ENCODE measurements around the gene GTSE1. TPM values are rescaled to one million over a fixed set of nuclear protein-coding genes. Genes with fewer than 3 reads are reported as not detected.

Gene GTSE1
- total RNA-seq, 1 donor from 2014 or later: 0.99 TPM

GRCh38 chr22:46377525-46378425 is 81.1 kb downstream of the GTSE1 start:
- no peak for DNase-seq (ENCODE audit: low read depth in 2 of 2)

DNA sequence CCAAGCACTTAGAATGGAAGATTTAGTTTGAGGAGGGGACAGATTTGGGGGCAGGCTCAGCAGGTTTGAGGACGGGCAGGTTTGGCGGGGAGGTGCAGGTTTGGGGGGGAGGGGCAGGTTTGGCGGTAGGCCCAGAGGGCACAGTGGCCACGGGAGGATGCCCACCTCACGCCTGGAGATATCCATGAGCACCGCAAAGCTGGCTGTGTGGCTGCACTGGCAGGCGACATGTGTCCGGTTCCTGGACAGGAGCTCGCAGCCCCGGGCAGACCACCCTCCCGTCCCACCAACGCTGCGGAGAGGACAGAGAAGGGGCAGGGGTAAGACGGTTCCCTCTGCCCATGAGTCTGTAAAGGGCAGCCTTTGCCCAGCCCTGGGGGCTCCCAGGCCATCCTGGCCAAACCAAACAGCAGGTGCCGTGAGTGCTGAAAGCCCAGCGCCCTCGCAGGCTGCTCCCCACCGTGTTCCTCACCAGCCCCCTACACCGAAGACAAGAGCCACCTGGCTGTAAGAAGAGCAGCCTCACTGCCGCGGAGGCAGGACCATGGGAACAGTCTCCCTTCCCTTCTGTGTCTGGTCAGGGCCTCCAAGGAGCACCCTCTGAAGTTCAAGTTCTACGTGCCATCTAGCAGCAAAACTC is 81.9 kb downstream of the GTSE1 start:
- no peak for DNase-seq (ENCODE audit: low read depth in 2 of 2)

GRCh38 chr22:46379066-46379930 is 82.6 kb downstream of the GTSE1 start:
- no peak for DNase-seq (ENCODE audit: low read depth in 2 of 2)

GRCh38 chr22:46380069-46380468 is 83.4 kb downstream of the GTSE1 start:
- DNase-seq (ENCODE audit: low read depth in 2 of 2): no peak

Other genes with a start within 250 kb of the GTSE1 start
- gene PPARA, start 146.3 kb upstream of the GTSE1 start, total RNA-seq: 4.1 and 7.9 TPM in 2 replicates
- 8.7 and 9.2 TPM in 2 replicates for gene CDPF1, start 46.6 kb upstream of the GTSE1 start, total RNA-seq
- not detected in 2 replicates for gene PKDREJ, start 33.5 kb upstream of the GTSE1 start, total RNA-seq
- 18.7 and 22.6 TPM in 2 replicates for gene TTC38, start 28.9 kb upstream of the GTSE1 start, total RNA-seq
- 13.1 and 19.6 TPM in 2 replicates for gene TRMU, start 38.8 kb downstream of the GTSE1 start, total RNA-seq
- 15.7 and 43.1 TPM in 2 replicates for gene CELSR1, start 240.8 kb downstream of the GTSE1 start, total RNA-seq